ENCODE results near the gene COL1A1. TPM values are rescaled to one million over a fixed set of nuclear protein-coding genes. Genes with fewer than 3 reads are reported as not detected.
A peak's percentile ranks its signal among the peaks of the same experiment; 100 is the strongest.

Gene COL1A1
- total and polyA plus RNA-seq, 9 donors: 71.2 to 1,087 (median 523) TPM

GRCh38 chr17:50185631-50186471 lies 15.6 kb downstream of the COL1A1 start:
- Histone ChIP-seq H3K27ac (peak overlapping the region; percentile 66), H3K36me3 (no peaks in the 10 kb centered on the region), H3K27me3 (no peaks in the 10 kb centered on the region), H3K4me1 (ENCODE audit: insufficient read depth) (peaks cover 2% of the 10 kb centered on the region), H3K4me3 (no peak overlapping the region), H3K9me3 (no peaks in the 10 kb centered on the region)
- no peak for TF ChIP-seq POLR2A (IDR thresholded peaks at IDR 0.05)
- no peak for TF ChIP-seq EP300 (IDR thresholded peaks at IDR 0.05)
- no peak for TF ChIP-seq CTCF (IDR thresholded peaks at IDR 0.05)
- WGBS, 3 donors: 25 to 43% (median 37%) methylated on average over 27 to 31 of the region's 31 CpGs
- intact Hi-C loops (cut with DNase I): loop anchor here in 1 of 4 donors (2.0 kb wide), 1 partner anchor 13 kb away; no protein-coding TSS in a partner anchor
- peak in 1 of 5 donors; percentile 51 for DNase-seq

- Histone ChIP-seq H3K27me3 (no peaks in the 10 kb centered on the region), H3K4me3 (no peak overlapping the region), H3K9me3 (no peaks in the 10 kb centered on the region), H3K27ac (peak overlapping the region; percentile 54 to 55), H3K4me1 (ENCODE audit: insufficient read depth) (peaks cover 2% of the 10 kb centered on the region), H3K36me3 (no peaks in the 10 kb centered on the region)
- intact Hi-C loops (cut with DNase I): loop anchor here in 1 of 4 donors (2.0 kb wide), 1 partner anchor 14 kb away; no protein-coding TSS in a partner anchor
- WGBS, 3 donors: 24 to 28% (median 24%) methylated on average over 19 of the region's 19 CpGs
- peak in 4 of 5 donors; percentile 57 to 77 (median 60) for DNase-seq
- no peak for TF ChIP-seq EP300 (IDR thresholded peaks at IDR 0.05)
- no peak for TF ChIP-seq CTCF (IDR thresholded peaks at IDR 0.05)
- TF ChIP-seq POLR2A (IDR thresholded peaks at IDR 0.05): no peak
Measured at GRCh38 chr17:50184611-50185398, 16.6 kb downstream of the COL1A1 start.

- H3K27me3 ChIP-seq: no peaks in the 10 kb centered on the region
- peak overlapping the region; percentile 52 to 55 for H3K27ac ChIP-seq
- H3K36me3 ChIP-seq: no peaks in the 10 kb centered on the region
- no peaks in the 10 kb centered on the region for H3K9me3 ChIP-seq
- H3K4me1 ChIP-seq (ENCODE audit: insufficient read depth): peaks cover 2% of the 10 kb centered on the region
- no peak overlapping the region for H3K4me3 ChIP-seq
- intact Hi-C loops (cut with DNase I): loop anchor here in 1 of 4 donors (2.0 kb wide), 1 partner anchor 15 kb away; no protein-coding TSS in a partner anchor
- 17 to 20% (median 20%) methylated on average over 8 of the region's 8 CpGs for WGBS, 3 donors
- DNase-seq: no peak
- TF ChIP-seq CTCF (IDR thresholded peaks at IDR 0.05) (peak in 1 of 3 donors; percentile 33), POLR2A (IDR thresholded peaks at IDR 0.05) (no peak), EP300 (IDR thresholded peaks at IDR 0.05) (no peak)
Measured at GRCh38 chr17:50184064-50184463, 17.4 kb downstream of the COL1A1 start.

GRCh38 chr17:50183421-50183994 lies 17.9 kb downstream of the COL1A1 start:
- Histone ChIP-seq H3K9me3 (no peaks in the 10 kb centered on the region), H3K4me3 (no peak overlapping the region), H3K4me1 (ENCODE audit: insufficient read depth) (peaks cover 2% of the 10 kb centered on the region), H3K36me3 (no peaks in the 10 kb centered on the region), H3K27me3 (no peaks in the 10 kb centered on the region), H3K27ac (peak overlapping the region; percentile 52 to 57)
- 25 to 29% (median 27%) methylated on average over 12 of the region's 12 CpGs for WGBS, 3 donors
- DNase-seq: no peak
- intact Hi-C loops (cut with DNase I): loop anchor here in 2 of 4 donors (2.0 kb wide), 2 partner anchors 13 to 31 kb away; no protein-coding TSS in a partner anchor
- TF ChIP-seq EP300 (IDR thresholded peaks at IDR 0.05) (no peak), CTCF (IDR thresholded peaks at IDR 0.05) (no peak), POLR2A (IDR thresholded peaks at IDR 0.05) (no peak)

Data from ovary (tissue), 9 donors.